ENCODE measurements around the gene EIF4E2.

Gene EIF4E2

DNA sequence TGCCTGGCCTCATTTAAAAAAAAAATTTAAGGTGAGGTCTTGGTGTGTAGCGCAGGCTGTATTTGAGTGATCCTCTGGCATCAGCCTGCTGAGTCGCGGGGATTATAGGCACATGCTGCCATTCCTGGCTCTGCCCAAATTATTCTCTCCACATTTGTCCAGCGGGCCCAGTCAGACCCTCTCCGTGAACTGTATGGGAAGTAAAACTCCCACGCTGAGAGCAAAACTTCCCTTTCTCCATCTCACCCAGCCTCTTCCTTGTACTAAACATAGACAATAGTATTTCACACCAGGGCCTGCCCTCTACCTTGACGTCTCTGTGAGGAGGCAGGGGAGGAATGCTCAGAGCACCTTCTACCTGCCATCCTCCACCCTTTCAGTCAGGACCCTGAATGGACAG is 37.0 kb downstream of the EIF4E2 start:
- Histone ChIP-seq H4K20me1 (ENCODE audit: insufficient read depth, low read length) (no peaks in the 10 kb centered on the region), H3K79me2 (ENCODE audit: insufficient read depth, low read length) (no peaks in the 10 kb centered on the region), H2AFZ (ENCODE audit: low read length) (no peak overlapping the region), H3K27me3 (ENCODE audit: insufficient read depth, low read length) (no peaks in the 10 kb centered on the region), H3K4me3 (ENCODE audit: low read depth, low read length, poor library complexity, severe bottlenecking) (no peak overlapping the region), H3K9me2 (ENCODE audit: low read depth, low read length) (no peaks in the 10 kb centered on the region), H3K4me2 (ENCODE audit: low read length) (no peak overlapping the region), H3F3A (ENCODE audit: insufficient read depth, low read length) (no peaks in the 10 kb centered on the region), H3K9me3 (ENCODE audit: low read length) (no peaks in the 10 kb centered on the region), H3K36me3 (ENCODE audit: insufficient read depth, low read length) (no peaks in the 10 kb centered on the region; the same call in 1 of the 2 replicates), H3K27ac (ENCODE audit: low read depth, low read length, poor library complexity, severe bottlenecking) (no peak overlapping the region), H3K9ac (ENCODE audit: low read length) (no peak overlapping the region), H3K4me1 (ENCODE audit: insufficient read depth, low read length, severe bottlenecking) (no peaks in the 10 kb centered on the region)
- TF ChIP-seq CTCF (IDR thresholded peaks at IDR 0.05; ENCODE audit: low read length) (no peak), EZH2 (IDR thresholded peaks at IDR 0.05; ENCODE audit: borderline replicate concordance, low read length) (no peak)

DNA sequence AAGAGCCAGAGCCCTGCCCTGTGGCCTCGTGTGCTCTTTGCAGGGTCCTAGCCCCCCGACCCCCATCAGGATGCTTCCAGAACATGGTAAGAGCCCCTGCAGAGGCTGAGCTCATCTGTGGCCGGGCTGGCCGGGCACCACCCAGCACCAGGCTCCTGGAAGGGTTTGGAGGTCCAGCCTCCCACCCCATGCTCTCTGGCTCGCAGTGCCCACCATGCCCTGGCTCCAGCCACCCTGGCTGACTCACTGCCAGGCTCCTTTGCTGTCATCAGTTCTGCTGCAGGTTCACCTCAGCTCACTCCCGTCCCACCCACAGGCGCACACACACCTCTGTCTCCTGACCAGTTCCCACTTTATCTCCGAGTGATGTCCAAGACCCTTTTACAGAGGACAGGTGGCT is 37.5 kb downstream of the EIF4E2 start:
- no peak overlapping the region for H3K4me2 ChIP-seq (ENCODE audit: low read length)

GRCh38 chr2:232588680-232589585 is 38.4 kb downstream of the EIF4E2 start:
- Histone ChIP-seq H2AFZ (ENCODE audit: low read length) (no peak overlapping the region), H3K4me1 (ENCODE audit: insufficient read depth, low read length, severe bottlenecking) (no peaks in the 10 kb centered on the region), H3K27ac (ENCODE audit: low read depth, low read length, poor library complexity, severe bottlenecking) (no peak overlapping the region), H3K9ac (ENCODE audit: low read length) (no peak overlapping the region), H4K20me1 (ENCODE audit: insufficient read depth, low read length) (no peaks in the 10 kb centered on the region), H3K4me3 (ENCODE audit: low read depth, low read length, poor library complexity, severe bottlenecking) (no peak overlapping the region), H3K4me2 (ENCODE audit: low read length) (no peak overlapping the region), H3K27me3 (ENCODE audit: insufficient read depth, low read length) (no peaks in the 10 kb centered on the region), H3K9me2 (ENCODE audit: low read depth, low read length) (no peaks in the 10 kb centered on the region), H3K36me3 (ENCODE audit: insufficient read depth, low read length) (no peaks in the 10 kb centered on the region; the same call in 1 of the 2 replicates), H3K9me3 (ENCODE audit: low read length) (no peaks in the 10 kb centered on the region), H3F3A (ENCODE audit: insufficient read depth, low read length) (no peaks in the 10 kb centered on the region), H3K79me2 (ENCODE audit: insufficient read depth, low read length) (no peaks in the 10 kb centered on the region)
- TF ChIP-seq EZH2 (IDR thresholded peaks at IDR 0.05; ENCODE audit: borderline replicate concordance, low read length) (no peak), CTCF (IDR thresholded peaks at IDR 0.05; ENCODE audit: low read length) (no peak)

More for the DNA sequence above, 37.5 kb downstream of the EIF4E2 start:
- TF ChIP-seq CTCF (IDR thresholded peaks at IDR 0.05; ENCODE audit: low read length) (no peak), EZH2 (IDR thresholded peaks at IDR 0.05; ENCODE audit: borderline replicate concordance, low read length) (no peak)
- Histone ChIP-seq H3K36me3 (ENCODE audit: insufficient read depth, low read length) (no peaks in the 10 kb centered on the region; the same call in 1 of the 2 replicates), H3K9me2 (ENCODE audit: low read depth, low read length) (no peaks in the 10 kb centered on the region), H3K27ac (ENCODE audit: low read depth, low read length, poor library complexity, severe bottlenecking) (no peak overlapping the region), H3K27me3 (ENCODE audit: insufficient read depth, low read length) (no peaks in the 10 kb centered on the region), H3K9ac (ENCODE audit: low read length) (no peak overlapping the region), H3K4me3 (ENCODE audit: low read depth, low read length, poor library complexity, severe bottlenecking) (no peak overlapping the region), H3K79me2 (ENCODE audit: insufficient read depth, low read length) (no peaks in the 10 kb centered on the region), H3F3A (ENCODE audit: insufficient read depth, low read length) (no peaks in the 10 kb centered on the region), H2AFZ (ENCODE audit: low read length) (no peak overlapping the region), H3K4me1 (ENCODE audit: insufficient read depth, low read length, severe bottlenecking) (no peaks in the 10 kb centered on the region), H4K20me1 (ENCODE audit: insufficient read depth, low read length) (no peaks in the 10 kb centered on the region), H3K9me3 (ENCODE audit: low read length) (no peaks in the 10 kb centered on the region)

Data from OCI-LY1 (cell line).